Measurements from ENCODE around the gene PARM1.
A peak's percentile ranks its signal among the peaks of the same experiment; 100 is the strongest.
"Not testable (repeated sequence)": the region's sequence is repeated elsewhere in the genome, so short reads cannot be mapped to it uniquely, and the experiment has no call there.

PARM1 gene

DNA sequence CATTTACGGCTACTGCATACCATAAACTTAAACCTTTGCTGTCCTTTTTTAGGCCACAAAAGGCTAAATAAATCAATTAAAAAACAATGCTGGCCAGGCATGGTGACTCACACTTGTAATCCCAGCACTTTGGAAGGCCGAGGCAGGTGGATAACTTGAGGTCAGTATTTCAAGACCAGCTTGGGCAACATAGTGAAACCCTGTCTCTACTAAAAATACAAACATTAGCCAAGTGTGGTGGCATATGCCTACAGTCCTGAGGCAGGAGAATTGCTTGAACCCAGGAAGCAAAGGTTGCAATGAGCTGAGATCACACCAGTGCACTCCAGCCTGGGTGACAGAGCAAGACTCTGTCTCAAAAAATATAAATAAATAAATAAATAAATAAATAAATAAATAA is 61.5 kb downstream of the PARM1 start:
- not testable (repeated sequence) for DNase-seq

- no peak for DNase-seq
Measured at GRCh38 chr4:74996996-74997395, 64.1 kb downstream of the PARM1 start.

GRCh38 chr4:74997948-74998729 is 65.2 kb downstream of the PARM1 start:
- no peak for DNase-seq

DNA sequence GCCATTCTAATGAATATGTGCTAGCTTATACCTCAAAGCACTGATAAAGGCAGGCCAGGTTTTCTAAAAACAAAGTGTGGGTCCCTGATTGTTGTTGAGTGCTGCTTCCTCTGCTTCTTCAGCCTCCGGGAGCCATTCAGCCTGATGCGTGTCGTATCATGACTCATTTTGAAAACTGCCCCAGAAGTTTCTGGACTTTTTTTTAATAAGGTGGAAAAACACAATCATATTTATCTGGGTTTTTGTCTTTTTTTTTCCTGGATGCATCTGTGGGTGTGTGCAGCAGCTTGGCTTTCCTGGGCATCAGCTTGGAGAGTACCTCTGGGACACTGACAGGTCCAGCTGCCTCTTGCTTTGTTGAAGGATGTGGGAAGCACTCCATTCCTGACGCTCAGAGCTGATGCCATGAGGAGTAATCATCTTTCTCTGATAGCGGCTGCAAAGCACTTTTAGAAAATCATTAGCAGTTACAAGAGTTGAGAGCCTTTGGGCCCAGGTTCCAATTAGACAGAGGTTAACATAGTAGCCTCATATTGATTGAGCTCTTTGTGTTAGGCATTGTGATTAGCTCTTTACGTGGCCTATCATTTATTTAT is 66.9 kb downstream of the PARM1 start:
- DNase-seq: no peak

- DNase-seq: no peak
Measured at GRCh38 chr4:75001871-75002270, 69.0 kb downstream of the PARM1 start.

DNA sequence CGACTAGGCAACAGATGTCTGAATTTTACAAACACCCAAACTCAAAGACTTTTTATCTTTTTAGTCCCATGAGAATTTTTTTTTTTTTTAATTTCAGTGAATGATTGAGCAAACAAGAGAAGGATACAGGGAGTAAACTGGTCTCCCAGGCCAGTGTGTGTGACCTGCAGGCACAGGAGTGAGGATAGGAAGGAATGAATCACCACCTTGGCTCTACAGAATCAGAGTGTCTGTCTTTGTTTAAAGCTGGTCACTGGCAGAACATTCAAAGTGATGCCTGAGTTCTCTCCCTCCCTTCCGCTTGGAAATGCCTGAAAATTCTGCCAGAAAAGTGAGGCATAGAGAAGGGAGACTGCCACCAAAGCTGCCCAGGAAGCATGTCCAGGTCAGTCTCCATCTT is 69.5 kb downstream of the PARM1 start:
- DNase-seq: no peak

GRCh38 chr4:75003979-75004378 is 71.1 kb downstream of the PARM1 start:
- no peak for DNase-seq

DNA sequence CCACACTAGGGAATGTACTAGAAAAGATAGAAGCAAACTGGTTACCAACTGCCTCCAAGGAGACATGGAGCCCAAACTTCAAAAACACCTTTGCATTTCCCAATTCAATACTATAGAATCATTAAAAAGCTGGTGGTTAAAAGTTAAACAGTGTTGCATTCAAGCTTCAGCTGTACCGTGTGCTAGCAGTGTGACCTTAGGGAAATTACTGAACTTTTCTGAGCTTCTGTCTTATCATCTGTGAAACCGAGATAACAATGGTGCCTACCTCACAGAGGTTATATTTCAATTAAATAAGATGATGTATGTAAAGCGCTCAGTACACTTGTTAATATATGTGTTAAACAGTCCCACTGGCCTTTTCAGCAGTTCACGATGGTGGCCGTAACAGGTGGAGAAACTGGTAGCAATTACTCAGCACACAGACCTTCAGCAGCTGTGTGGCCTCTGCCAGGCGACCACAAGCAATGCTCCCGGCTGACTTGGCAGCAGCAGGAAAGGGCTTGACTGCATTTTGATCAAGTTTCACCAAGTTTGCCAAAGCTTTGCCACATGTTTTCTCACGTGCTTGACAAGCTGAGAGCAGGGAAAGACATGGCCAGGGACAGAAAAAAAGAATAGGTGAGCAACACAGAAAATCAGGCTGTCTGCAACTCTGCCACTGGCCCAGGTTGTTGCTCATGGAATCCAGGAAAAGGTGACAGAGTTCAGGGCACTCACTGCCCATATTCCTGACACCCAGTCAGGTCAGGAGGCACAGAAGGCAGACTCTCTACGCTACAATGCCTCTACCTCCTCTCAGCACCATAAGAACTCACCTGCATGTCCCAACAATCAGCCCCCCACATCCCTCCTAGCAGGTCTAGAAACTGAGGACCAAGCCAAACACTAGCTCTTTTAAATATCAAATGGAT is 72.1 kb downstream of the PARM1 start:
- no peak for DNase-seq

- no peak for DNase-seq
Measured at GRCh38 chr4:75005727-75006126, 72.8 kb downstream of the PARM1 start.

DNA sequence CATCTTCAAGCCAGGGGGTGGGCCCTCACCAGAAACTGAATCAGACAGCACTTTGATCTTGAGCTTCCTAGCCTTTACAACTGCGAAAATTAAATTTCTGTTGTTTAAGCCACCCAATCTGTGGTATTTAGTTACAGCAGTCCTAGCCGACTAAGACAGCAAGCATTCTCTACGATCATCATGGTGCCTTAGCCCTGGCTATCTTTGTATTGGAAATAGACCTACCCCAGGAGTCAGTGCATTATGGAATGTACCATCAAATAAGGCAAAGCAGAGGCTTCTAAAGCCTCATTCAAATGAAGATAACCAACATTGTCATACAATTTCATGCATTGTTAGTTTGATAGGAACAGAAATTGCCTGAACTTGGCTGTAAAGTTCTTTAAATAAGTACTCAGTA is 75.0 kb downstream of the PARM1 start:
- DNase-seq: no peak

DNA sequence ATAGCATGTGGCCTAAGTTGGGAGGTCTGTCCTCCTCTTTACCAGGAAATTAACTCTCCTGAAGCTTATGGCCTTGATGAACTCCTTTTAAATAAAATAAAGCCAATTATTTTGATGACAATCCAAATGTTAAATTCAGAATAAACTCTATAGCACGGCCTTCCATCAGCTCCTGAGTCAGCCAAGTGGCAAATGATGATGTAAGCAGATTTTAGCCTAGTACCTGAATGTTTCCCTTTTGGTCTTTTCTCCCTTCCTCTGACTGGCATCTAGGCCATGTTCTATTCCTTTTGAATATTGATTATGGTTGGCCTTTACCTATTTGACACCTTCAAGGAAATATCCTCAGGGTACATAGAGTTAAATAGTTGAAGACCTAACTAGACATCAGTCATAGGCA is 76.2 kb downstream of the PARM1 start:
- no peak for DNase-seq

DNA sequence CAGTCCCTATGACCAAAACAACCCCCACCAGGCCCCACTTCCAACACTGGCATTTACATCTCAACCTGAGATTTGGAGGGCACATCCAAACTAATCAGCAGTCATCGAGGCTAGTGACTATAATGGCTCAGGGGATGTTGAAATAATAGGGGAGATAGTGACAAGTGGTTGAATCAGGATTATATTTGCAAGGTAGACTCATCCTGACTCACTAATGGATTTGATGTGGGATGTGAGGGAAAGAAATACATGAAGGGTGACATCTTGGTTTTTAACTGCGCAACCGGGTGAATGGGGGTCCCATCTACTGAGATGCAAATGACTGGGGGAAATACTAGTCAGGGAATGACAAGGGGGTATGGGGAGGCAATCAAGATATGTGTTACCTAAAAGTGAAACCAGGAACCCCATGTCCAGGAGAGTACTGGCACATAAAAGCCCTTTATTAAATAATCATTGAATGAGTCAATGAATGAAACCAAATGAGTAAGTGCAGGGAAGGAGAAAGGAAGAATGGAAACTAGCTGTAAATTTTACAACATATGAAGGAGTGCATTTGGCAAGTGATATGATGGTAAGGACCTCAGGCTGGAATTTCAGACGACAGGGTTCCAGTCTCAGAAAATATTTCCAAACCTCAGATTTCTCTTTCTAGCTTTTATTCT is 78.3 kb downstream of the PARM1 start:
- no peak for DNase-seq

- DNase-seq: no peak
Measured at GRCh38 chr4:75015627-75016026, 82.7 kb downstream of the PARM1 start.

DNA sequence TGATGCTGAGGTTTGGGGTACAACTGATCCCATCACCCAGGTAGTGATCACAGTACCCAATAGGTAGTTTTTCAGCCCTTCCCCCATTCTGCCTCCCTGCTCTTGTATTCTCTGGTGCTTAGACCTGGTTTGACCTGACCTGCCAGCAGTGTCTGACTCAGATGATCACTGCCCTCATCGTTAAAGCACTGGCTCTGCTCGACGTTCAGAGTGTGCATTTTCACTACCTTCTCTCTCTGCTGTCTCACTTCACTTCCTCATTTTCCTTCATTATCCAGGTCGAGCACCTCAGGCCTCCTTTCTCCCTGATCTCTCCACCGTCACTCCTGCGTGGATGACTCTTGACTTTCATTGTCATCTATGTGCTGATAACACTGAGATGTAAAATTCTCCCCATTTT is 83.6 kb downstream of the PARM1 start:
- no peak for DNase-seq

DNA sequence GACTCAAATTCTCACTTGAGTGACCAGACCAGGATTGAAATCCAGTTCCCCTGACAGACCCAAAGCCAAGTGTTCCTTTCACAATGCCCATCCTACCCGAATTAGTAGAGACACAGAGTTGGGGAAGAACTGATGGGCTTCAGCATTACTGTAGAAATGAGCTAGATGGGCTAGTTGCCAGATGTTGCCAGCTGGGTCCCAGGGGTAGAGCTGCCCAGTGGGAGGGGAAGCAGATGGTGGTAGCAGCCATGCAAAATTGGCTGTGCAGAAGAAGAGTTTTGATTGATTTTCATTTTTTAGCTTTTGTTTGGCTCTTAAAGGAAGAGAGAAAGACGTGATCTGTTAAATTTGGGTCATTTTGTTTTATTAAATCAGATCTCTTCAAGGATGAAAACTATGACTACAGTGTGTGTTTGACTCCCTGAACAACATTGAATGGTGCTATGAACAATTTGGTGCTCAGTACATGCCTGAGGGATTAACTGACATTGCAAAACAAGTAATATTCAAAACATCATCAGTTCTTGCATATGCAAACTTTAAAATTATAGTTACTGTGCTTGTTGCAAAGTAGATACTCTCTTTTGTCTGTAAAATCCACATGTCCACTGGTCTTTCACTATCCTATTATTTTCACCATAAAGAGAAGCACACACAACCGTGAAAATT is 86.0 kb downstream of the PARM1 start:
- no peak for DNase-seq

GRCh38 chr4:75025431-75025830 is 92.5 kb downstream of the PARM1 start:
- no peak for DNase-seq

- DNase-seq: no peak
Measured at GRCh38 chr4:75028196-75028854, 95.4 kb downstream of the PARM1 start.

GRCh38 chr4:75030028-75030427 is 97.1 kb downstream of the PARM1 start:
- DNase-seq: no peak

- peak in 1 of 2 donors; percentile 26 for DNase-seq
Measured at GRCh38 chr4:75030649-75031235, 97.8 kb downstream of the PARM1 start.

GRCh38 chr4:75031775-75032174 is 98.9 kb downstream of the PARM1 start:
- DNase-seq: no peak

DNA sequence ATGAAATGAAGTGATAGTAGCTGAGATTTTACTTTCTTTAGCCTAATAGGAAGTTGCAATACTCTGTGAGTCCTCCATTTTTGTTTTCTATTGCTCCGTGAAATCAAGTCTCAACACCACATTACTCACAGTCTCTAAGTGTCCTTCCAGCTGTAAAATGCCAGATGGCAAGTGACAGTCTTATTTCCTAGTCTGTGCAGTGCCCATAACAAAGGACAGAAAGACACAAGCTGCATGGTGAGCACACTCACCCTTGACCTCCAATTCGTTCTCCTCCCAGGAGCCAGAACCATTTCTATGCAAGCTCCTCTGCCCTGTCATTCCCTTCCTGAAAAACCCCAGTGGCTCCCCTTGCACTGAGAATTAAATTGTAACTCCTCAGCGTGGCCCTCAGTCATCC is 101.6 kb downstream of the PARM1 start:
- no peak for DNase-seq

DNA sequence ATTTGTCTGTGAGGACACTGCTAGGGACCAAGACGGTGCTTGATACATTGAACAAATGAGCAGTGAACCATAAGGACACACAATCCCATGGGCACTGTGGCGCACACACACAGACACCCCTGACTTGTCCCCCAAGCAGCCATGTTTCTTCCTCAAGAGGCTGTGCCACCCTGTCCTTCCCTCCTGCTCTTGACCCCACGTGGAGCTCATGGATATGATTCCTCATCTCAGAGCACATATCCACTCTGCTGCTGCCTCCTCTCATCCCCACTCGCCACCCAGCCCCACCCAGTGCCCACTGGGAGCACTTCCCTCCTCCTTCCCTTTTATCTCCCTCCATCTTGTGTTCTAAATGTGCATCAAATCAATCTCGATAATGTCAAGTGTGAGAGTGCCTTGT is 102.4 kb downstream of the PARM1 start:
- DNase-seq: no peak
